Stimulated activated CD8-positive, alpha-beta memory T cell treated with anti-CD3 and anti-CD28 coated beads, Interleukin-7, amount 100 ng/mL, for 4 hours (primary cell): ENCODE results near the gene SLC29A3.
"Not testable (repeated sequence)": the region's sequence is repeated elsewhere in the genome, so short reads cannot be mapped to it uniquely, and the experiment has no call there.

Experiments used
- DNase-seq, 2 donors: peaks; one replicate each; pipeline ENCODE4 v3.0.0-alpha.2; 2020; ENCODE audit warnings: low read depth in 2 of 2

Gene SLC29A3

GRCh38 chr10:71283876-71284275 lies 35.2 kb upstream of the SLC29A3 start:
- no peak for DNase-seq

- no peak for DNase-seq
These were observed 34.4 kb upstream of the SLC29A3 start for GRCh38 chr10:71284544-71285179.

DNA sequence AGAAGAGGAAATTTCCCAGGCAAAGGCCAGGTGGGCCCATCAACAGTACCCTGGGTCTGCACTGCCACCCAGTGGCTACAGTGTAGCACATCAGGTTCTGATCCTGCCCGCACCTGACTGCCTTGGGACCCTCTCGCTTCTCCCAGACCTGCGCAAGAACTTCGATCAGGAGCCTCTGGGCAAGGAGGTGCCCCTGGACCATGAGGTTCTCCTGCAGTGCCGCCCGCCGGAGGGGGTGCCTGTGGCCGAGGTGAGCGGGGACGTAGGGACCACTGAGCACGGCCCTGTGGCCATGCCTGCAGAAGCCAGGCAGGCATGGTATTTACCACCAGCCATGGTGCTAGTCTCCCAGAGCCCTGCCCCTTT lies 33.9 kb upstream of the SLC29A3 start:
- no peak for DNase-seq

- DNase-seq: no peak
These were observed 33.1 kb upstream of the SLC29A3 start for GRCh38 chr10:71285986-71286385.

DNA sequence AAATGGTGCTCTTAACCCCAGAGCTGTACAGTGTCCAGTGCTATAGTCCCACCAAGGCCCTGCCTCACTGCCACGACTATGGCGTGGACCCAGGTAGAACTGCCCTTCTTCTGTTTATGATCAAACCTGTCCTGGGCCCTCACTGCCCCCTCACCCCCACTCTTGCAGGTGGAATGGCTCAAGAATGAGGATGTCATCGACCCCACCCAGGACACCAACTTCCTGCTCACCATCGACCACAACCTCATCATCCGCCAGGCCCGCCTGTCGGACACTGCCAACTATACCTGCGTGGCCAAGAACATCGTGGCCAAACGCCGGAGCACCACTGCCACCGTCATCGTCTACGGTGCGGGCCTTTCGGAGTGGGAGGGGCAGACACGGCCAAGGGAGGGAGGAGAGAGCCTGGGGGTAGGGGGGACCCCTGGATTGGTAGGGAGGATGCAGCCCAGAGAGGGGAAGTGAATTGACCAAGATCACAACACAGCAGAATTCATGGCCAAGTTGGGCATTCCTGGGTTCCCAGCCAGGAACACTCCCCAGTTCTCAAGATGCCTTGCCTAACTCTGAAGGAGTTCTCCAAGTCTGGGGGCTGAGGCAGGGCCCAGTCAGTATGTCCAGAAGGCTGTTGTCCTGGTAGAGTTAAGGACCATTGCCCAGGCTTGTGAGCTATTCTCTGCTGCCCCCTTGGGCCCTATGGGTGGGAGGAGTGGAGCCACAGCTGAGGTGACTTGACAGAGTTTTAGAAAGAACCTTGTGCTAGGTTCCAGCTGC lies 32.4 kb upstream of the SLC29A3 start:
- no peak for DNase-seq

DNA sequence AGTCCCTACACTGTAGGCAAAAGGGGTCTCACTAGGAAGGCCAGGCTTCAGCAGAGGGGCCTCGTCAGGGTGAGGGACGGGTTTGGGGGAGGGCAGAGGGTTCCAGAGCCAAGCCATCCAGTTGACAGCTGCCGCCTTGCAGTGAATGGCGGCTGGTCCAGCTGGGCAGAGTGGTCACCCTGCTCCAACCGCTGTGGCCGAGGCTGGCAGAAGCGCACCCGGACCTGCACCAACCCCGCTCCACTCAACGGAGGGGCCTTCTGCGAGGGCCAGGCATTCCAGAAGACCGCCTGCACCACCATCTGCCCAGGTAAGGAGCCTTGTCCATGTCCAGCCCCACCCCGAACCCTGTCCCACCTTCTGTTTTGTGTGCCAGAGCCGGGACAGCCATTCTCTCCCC lies 31.6 kb upstream of the SLC29A3 start:
- DNase-seq: no peak

GRCh38 chr10:71288461-71288860 lies 30.6 kb upstream of the SLC29A3 start:
- DNase-seq: no peak

DNA sequence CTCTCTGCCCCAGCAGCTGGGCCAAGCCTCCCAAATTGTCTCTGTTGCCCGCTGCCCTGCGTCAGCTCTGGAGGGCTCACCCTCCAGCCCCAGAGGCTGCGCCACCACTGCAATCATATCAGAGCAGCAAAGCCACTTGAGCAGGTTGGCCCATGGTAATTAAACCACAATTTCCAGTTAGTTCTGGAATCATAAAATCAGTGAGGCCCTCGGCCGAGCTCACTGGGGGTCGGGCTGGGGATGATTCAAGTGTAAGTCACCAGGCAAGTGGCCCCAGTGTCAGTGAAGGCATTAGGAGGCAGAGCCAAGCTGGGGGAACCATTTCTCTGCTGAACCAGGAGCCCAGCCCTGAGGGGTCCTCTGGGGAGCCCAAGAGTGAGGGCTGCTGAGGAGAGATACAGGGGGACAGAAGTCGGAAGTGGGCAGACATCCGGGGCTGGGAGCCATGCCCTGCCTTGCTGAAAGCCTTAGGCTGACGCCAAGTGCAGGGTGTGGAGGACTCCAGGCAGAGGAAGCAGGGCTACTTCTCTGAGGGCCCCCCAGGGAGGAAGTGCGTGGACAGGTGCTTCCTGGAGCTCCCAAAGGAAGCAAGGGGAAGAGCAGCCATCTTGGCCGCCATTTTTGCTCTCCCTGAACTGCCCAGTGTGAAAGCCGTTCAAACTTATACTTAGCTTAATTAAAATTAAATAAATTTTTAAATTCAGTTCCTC lies 29.5 kb upstream of the SLC29A3 start:
- no peak for DNase-seq

DNA sequence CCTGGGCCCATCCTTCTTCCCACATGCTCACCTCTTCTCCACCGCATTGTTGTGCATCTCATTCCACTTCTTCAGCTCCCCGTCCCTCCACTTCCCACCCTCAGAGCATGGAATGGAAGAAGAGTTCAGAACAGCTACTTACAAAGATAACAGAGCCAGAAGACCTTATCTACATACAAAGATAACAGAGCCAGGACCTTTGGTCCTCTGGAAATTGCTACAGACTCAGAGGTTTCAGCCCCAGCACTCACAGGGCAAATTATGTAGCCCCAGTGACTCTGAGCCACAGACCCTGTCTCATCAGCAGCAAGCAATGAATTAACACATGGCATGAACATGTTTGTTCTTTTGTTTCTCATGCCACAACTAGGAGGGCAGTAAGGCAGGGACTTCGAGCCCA lies 28.7 kb upstream of the SLC29A3 start:
- DNase-seq: no peak

DNA sequence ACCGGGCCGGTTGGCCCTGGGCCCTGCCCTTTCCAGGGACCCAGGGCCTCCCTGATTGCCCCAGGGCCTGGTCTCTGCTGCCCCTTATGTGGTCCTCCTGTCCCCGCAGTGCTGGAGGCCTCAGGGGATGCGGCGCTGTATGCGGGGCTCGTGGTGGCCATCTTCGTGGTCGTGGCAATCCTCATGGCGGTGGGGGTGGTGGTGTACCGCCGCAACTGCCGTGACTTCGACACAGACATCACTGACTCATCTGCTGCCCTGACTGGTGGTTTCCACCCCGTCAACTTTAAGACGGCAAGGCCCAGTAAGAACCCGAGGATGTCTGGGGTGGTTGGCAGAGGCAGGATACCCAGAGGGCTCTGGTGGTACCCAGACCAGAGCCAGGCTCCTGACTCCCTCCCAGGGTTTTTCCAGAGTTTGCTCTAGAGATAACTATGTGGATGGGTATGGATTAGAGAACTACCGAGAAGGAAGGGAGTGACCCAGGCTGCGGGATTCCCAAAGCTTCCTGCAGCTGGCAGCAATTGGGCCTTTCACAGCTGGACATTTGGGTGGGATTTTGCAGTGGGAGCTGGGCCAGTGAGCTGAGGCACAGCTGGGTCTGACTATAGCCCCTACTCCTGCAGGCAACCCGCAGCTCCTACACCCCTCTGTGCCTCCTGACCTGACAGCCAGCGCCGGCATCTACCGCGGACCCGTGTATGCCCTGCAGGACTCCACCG lies 28.1 kb upstream of the SLC29A3 start:
- DNase-seq: no peak

GRCh38 chr10:71291528-71291900 lies 27.5 kb upstream of the SLC29A3 start:
- no peak for DNase-seq

GRCh38 chr10:71292624-71293445 lies 26.2 kb upstream of the SLC29A3 start:
- DNase-seq: no peak

DNA sequence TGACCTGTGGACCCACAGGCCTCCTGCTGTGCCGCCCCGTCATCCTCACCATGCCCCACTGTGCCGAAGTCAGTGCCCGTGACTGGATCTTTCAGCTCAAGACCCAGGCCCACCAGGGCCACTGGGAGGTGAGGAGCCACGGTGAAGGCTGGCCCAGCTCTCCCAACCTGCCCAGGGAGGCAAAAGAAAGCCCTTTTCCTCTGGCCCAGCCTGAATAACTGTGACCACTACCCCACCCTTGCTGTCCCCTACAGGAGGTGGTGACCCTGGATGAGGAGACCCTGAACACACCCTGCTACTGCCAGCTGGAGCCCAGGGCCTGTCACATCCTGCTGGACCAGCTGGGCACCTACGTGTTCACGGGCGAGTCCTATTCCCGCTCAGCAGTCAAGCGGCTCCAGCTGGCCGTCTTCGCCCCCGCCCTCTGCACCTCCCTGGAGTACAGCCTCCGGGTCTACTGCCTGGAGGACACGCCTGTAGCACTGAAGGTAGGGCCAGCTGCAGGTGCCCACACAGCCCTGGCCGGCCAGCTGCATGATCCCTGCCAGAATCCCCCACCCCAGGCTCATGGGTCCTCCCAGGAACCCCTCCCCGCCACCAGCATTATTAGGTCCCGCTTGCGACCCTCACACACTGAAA lies 25.5 kb upstream of the SLC29A3 start:
- DNase-seq: no peak

DNA sequence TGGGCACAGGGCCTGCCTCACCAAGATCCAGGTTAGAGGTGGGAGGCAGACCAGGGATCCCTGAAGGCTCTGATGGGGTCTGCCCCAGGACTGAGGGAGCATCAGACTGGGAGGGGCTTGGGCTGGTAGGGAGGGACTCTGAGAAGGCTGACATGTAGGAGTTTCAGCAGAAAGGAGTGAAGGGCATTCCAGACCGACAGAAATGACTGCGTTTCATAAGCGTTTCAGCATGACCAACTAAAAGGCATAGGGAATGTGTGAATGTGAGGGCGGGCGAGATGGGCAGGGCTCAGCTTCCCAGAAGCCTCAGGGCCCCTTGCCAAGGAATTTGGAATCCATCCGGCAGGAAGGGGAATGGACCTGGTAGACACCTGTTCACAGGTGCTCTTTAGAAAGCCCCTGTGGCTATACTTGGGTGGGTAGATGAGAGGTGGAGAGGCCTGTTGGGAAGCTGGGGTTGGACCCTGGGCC lies 24.9 kb upstream of the SLC29A3 start:
- DNase-seq: no peak

DNA sequence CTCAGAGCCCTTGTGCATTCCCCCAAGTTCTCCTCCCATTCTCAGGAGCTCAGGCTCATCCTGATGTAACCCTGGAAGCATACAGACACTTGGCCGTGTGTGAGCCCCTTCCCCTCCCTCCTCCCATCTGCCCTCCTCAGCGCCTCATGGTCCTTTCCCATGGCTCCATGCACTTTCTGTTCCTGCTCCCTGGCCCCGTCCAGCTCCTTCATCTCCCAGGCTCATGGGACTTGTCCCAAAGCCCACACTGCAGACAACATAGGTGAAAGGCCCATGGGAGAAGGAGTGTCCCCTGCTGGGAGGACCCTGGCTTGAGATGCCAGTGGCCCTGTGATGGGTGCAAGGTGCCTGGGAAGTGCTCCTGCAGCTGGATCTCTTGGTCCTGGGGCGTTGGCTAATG lies 24.2 kb upstream of the SLC29A3 start:
- DNase-seq: no peak

DNA sequence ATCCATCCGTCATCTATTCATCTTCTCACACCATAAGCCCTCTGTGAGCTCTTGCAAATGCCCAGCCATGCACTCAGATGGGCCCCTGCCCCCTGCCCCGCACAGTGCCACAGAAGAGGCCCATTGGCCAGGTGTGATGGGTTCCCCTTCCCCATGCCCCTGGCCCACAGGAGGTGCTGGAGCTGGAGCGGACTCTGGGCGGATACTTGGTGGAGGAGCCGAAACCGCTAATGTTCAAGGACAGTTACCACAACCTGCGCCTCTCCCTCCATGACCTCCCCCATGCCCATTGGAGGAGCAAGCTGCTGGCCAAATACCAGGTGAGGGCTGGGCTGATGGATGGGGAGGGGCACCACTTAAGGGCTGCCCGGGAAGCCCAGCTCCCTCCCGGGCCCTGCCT lies 23.4 kb upstream of the SLC29A3 start:
- no peak for DNase-seq

GRCh38 chr10:71296086-71296485 lies 23.0 kb upstream of the SLC29A3 start:
- DNase-seq: no peak

DNA sequence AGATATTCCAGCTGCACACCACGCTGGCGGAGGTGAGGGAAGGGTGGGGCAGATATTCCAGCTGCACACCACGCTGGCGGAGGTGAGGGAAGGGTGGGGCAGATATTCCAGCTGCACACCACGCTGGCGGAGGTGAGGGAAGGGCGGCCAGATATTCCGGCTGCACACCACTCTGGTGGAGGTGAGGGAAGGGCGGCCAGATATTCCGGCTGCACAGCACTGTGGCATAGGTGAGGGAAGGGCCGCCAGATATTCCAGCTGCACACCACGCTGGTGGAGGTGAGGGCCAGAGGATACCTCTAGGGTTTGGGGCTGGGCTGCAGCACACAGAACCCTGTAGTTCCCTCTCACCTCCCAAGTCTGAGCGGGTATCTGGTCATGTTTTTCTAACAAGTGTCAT lies 22.2 kb upstream of the SLC29A3 start:
- DNase-seq: not testable (repeated sequence)

- no peak for DNase-seq
These were observed 21.7 kb upstream of the SLC29A3 start for GRCh38 chr10:71297343-71297742.

GRCh38 chr10:71299071-71299785 lies 19.8 kb upstream of the SLC29A3 start:
- DNase-seq: no peak
